Kidney epithelial cell (primary cell): Measurements from ENCODE around the gene SPATA33. TPM values are rescaled to one million over a fixed set of nuclear protein-coding genes. Genes with fewer than 3 reads are reported as not detected.

Source experiments
- DNase-seq: peaks from one replicate; pipeline ENCODE4 v3.0.0-alpha.2; 2010; ENCODE audit warnings: low read depth
- H3K27me3 ChIP-seq: 2 replicates; pipeline ENCODE4 v1.6.0; 2011; ENCODE audit warnings: low read length; ENCODE audit not compliant: control insufficient read depth, insufficient read depth
- H3K36me3 ChIP-seq: 2 replicates; pipeline ENCODE4 v1.5.1; 2011; ENCODE audit warnings: low read length; ENCODE audit not compliant: control insufficient read depth, insufficient read depth
- H3K4me3 ChIP-seq: 2 replicates; pipeline ENCODE4 v1.5.1; 2011; ENCODE audit warnings: low read depth, mild to moderate bottlenecking, control low read depth, low read length
- total RNA-seq: library from RNA; depleted of rRNA; stranded (reverse); fragments of >200 nt; gene quantifications from 2 replicates; pipeline ENCODE4 v1.2.3, GENCODE V29; 2015
- TF ChIP-seq, protein P1 (sequence below): IDR thresholded peaks from 2 replicates; pipeline ENCODE4 v1.5.1; 2011; ENCODE audit warnings: mild to moderate bottlenecking, moderate library complexity, low read length, control low read depth, inconsistent platforms; ENCODE audit not compliant: insufficient read depth, poor library complexity, severe bottlenecking

Gene SPATA33
- total RNA-seq, 1 donor from 2014 or later = 6.6 TPM

GRCh38 chr16:89619840-89620239 is 37.8 kb upstream of the SPATA33 start:
- Histone ChIP-seq H3K36me3 (no peaks in the 10 kb centered on the region), H3K27me3 (peaks cover 45% of the 10 kb centered on the region), H3K4me3 (no peak overlapping the region)
- no peak for DNase-seq
- TF ChIP-seq, protein P1, sequence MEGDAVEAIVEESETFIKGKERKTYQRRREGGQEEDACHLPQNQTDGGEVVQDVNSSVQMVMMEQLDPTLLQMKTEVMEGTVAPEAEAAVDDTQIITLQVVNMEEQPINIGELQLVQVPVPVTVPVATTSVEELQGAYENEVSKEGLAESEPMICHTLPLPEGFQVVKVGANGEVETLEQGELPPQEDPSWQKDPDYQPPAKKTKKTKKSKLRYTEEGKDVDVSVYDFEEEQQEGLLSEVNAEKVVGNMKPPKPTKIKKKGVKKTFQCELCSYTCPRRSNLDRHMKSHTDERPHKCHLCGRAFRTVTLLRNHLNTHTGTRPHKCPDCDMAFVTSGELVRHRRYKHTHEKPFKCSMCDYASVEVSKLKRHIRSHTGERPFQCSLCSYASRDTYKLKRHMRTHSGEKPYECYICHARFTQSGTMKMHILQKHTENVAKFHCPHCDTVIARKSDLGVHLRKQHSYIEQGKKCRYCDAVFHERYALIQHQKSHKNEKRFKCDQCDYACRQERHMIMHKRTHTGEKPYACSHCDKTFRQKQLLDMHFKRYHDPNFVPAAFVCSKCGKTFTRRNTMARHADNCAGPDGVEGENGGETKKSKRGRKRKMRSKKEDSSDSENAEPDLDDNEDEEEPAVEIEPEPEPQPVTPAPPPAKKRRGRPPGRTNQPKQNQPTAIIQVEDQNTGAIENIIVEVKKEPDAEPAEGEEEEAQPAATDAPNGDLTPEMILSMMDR = no peak

DNA sequence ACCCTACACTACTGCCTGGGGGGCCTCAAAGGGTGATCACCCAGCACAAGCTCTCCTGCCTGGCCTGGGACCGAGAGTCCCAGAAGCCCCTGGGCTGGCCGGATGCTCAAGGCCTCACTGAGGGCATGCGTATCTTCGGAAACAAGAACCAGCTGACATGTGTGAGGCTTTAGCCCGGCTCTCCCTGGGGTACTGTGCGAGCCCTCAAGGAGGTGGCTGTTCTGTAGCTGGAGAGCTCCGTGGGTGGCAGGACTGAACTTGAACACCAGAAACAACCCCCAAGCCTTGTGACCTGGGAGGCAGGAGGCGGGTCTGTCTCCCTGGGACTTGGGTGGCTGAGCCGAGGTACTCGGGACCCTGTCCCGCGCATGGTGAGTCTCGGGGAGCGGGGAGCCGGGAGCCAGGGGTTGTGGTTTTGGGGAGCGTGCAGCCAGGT is 37.2 kb upstream of the SPATA33 start:
- TF ChIP-seq, protein P1 = no peak
- no peaks in the 10 kb centered on the region for H3K36me3 ChIP-seq
- DNase-seq = no peak
- no peak overlapping the region for H3K4me3 ChIP-seq
- peaks cover 42% of the 10 kb centered on the region for H3K27me3 ChIP-seq

- TF ChIP-seq, protein P1 = no peak
- H3K4me3 ChIP-seq = no peak overlapping the region
- no peaks in the 10 kb centered on the region for H3K36me3 ChIP-seq
- DNase-seq = no peak
- peaks cover 42% of the 10 kb centered on the region for H3K27me3 ChIP-seq
Measured at GRCh38 chr16:89621136-89621697, 36.4 kb upstream of the SPATA33 start.

DNA sequence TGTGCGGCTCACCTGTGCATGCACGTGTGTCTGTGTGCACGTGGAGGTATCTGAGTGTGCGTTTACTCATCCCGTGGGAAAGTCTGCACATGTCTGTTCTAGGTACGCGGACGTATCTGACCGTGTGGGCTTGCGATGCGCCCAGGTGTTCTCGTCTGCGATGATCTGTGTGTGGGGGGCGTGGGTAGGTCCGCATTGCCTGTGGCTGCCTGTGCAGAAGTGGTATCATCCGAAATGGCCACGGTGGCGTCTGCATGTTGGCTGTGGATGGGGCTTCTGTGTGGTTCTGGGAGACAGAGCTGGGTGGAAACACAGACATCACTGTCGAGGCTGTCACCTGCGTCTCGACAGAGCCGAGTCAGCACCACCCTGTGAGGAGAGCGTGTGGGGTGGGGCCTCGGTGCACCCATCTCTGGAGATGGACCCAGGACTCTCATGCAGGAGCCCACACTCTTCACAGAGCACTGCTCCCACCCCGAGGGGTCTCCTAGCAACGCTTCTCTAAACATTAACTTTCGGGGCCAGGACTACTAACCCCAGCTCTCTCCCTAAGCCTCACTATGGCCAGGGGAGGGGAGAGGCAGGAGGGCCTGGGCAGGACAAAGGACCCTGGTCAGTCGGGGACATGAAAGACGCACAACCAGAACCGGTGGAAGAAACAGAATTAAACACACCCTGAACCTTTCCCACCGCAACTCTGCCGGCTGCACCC is 35.8 kb upstream of the SPATA33 start:
- Histone ChIP-seq H3K4me3 (no peak overlapping the region), H3K36me3 (no peaks in the 10 kb centered on the region), H3K27me3 (peaks cover 41% of the 10 kb centered on the region)
- DNase-seq = no peak
- TF ChIP-seq, protein P1 = no peak

DNA sequence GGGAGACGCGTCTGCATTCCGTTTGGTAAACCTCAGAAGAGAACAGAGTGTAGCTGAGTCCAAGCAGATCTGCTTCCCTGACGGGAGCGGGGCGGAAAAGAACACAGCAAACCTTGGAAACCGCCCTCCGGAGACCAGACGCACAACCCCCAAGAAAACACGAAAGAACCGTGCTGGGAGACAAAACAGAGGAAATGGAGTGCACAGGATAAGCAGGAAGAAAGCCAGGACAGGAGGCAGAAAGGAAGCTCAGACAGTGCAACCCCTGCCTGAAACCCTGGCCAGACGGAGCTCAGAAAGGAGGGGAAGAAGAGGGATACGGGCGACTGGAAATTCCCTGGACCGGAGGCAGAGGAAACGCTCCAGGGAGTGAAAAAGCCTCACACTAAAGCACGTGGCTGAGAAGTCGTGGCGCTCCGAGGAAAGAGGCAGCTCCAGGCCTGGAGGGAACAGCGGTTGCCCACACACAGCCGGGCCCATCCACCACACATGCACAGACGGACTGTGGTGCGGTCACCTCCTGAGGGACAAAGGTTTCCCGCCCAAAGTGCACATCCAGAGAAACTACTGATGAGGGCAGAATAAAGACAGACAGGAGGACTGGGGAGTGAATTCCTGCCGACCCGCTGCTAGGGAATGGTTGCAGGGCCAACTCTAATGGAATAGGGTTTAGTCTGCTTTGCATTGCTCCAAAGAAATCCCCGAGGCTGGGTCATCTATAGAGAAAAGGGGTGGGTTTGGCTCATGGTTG is 34.0 kb upstream of the SPATA33 start:
- DNase-seq = no peak
- Histone ChIP-seq H3K4me3 (no peak overlapping the region), H3K27me3 (peaks cover 37% of the 10 kb centered on the region), H3K36me3 (no peaks in the 10 kb centered on the region)
- TF ChIP-seq, protein P1 = no peak
